ENCODE measurements around the gene VSTM2L. TPM values are rescaled to one million over a fixed set of nuclear protein-coding genes. Genes with fewer than 3 reads are reported as not detected.

The VSTM2L gene
- total RNA-seq, 1 donor from 2014 or later = 6.2 TPM

DNA sequence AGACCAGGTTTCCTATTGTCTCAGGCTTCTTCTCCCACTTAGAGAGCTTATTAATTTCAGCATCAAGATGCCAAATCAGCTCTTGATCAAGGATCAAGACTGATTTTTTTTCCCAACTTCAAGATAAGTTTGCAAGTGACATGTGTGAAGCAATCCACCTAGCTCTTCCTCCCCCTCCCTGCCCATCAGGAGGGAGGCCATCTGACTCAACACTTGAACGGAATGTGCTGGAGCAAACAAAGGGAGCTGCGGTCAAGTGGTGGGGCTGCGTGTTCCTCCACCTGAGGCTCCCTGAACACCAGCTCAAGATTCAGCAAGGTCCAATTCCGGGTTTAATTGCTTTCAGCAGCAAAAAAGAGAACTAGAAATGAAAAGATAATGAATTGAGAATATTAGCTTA is 91.6 kb downstream of the VSTM2L start:
- peaks cover 17% of the 10 kb centered on the region for H3K36me3 Mint-ChIP-seq (ENCODE audit: insufficient read depth)

More for the DNA sequence above, 91.6 kb downstream of the VSTM2L start:
- no peak for DNase-seq (ENCODE audit: low spot score, unreplicated experiment)
- Mint-ChIP-seq H3K4me1 (ENCODE audit: low read depth) (peaks cover 11% of the 10 kb centered on the region), H3K9me3 (ENCODE audit: low read depth) (no peaks in the 10 kb centered on the region), H3K4me3 (ENCODE audit: low read depth) (no peak overlapping the region), H3K27me3 (no peaks in the 10 kb centered on the region), H3K27ac (peak overlapping the region; percentile 29)
- TF ChIP-seq, protein P1, sequence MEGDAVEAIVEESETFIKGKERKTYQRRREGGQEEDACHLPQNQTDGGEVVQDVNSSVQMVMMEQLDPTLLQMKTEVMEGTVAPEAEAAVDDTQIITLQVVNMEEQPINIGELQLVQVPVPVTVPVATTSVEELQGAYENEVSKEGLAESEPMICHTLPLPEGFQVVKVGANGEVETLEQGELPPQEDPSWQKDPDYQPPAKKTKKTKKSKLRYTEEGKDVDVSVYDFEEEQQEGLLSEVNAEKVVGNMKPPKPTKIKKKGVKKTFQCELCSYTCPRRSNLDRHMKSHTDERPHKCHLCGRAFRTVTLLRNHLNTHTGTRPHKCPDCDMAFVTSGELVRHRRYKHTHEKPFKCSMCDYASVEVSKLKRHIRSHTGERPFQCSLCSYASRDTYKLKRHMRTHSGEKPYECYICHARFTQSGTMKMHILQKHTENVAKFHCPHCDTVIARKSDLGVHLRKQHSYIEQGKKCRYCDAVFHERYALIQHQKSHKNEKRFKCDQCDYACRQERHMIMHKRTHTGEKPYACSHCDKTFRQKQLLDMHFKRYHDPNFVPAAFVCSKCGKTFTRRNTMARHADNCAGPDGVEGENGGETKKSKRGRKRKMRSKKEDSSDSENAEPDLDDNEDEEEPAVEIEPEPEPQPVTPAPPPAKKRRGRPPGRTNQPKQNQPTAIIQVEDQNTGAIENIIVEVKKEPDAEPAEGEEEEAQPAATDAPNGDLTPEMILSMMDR (IDR thresholded peaks at IDR 0.05; ENCODE audit: unreplicated experiment) = no peak

Other genes starting within 250 kb of the VSTM2L start
- 52.6 and 60.4 TPM in 2 replicates for gene CTNNBL1, start 209.1 kb upstream of the VSTM2L start, total RNA-seq
- gene TTI1, start 130.3 kb downstream of the VSTM2L start, total RNA-seq = 45.8 and 51.9 TPM in 2 replicates
- 31.7 and 37.4 TPM in 2 replicates for gene RPRD1B, start 130.6 kb downstream of the VSTM2L start, total RNA-seq